ENCODE data around the gene UGT3A1. TPM values are rescaled to one million over a fixed set of nuclear protein-coding genes. Genes with fewer than 3 reads are reported as not detected.
"Not testable (repeated sequence)": the region's sequence is repeated elsewhere in the genome, so short reads cannot be mapped to it uniquely, and the experiment has no call there.

Gene UGT3A1
- total and polyA plus RNA-seq, 11 donors, result not detected

GRCh38 chr5:36027711-36028110 is 36.5 kb upstream of the UGT3A1 start:
- DNase-seq (no peak), ATAC-seq (no peak)
- no peaks in the 10 kb centered on the region for H3K36me3 ChIP-seq
- no peak overlapping the region for H3K4me3 ChIP-seq
- no peaks in the 10 kb centered on the region for H3K4me1 ChIP-seq
- no peak overlapping the region for H3K27ac ChIP-seq
- intact Hi-C loops (cut with DNase I), result no loop called here
- no peaks in the 10 kb centered on the region for H3K27me3 ChIP-seq
- peaks cover 0 to 10% (median 0%) of the 10 kb centered on the region in 12 donors for H3K9me3 ChIP-seq
- WGBS, 4 donors, result 80 to 83% (median 81%) methylated on average over 8 of the region's 8 CpGs
- TF ChIP-seq CTCF (IDR thresholded peaks at IDR 0.05), result no peak
- no peak for TF ChIP-seq POLR2A (IDR thresholded peaks at IDR 0.05)

GRCh38 chr5:36026706-36027465 is 35.7 kb upstream of the UGT3A1 start:
- H3K4me3 ChIP-seq, result no peak overlapping the region
- H3K36me3 ChIP-seq, result no peaks in the 10 kb centered on the region
- H3K4me1 ChIP-seq, result no peaks in the 10 kb centered on the region
- H3K27ac ChIP-seq, result no peak overlapping the region
- TF ChIP-seq POLR2A (IDR thresholded peaks at IDR 0.05), result no peak
- no peak for TF ChIP-seq CTCF (IDR thresholded peaks at IDR 0.05)
- ATAC-seq (peak in 1 of 4 donors; percentile 38), DNase-seq (no peak)
- WGBS, 4 donors, result 57 to 68% (median 65%) methylated on average over 6 of the region's 6 CpGs
- H3K9me3 ChIP-seq, result peaks cover 0 to 10% (median 0%) of the 10 kb centered on the region in 12 donors
- no peaks in the 10 kb centered on the region for H3K27me3 ChIP-seq
- intact Hi-C loops (cut with DNase I), result no loop called here

- ATAC-seq; H3K27me3 ChIP-seq; H3K4me3 ChIP-seq; DNase-seq; H3K27ac ChIP-seq; H3K36me3 ChIP-seq; intact Hi-C loops (cut with DNase I); H3K4me1 ChIP-seq: not testable (repeated sequence)
- peaks cover 0 to 21% (median 2%) of the 10 kb centered on the region in 12 donors for H3K9me3 ChIP-seq
- 65 to 72% (median 68%) methylated on average over 6 of the region's 6 CpGs for WGBS, 4 donors
These were observed 31.1 kb upstream of the UGT3A1 start for GRCh38 chr5:36022246-36022645.

- ATAC-seq; intact Hi-C loops (cut with DNase I); H3K36me3 ChIP-seq; DNase-seq; H3K4me1 ChIP-seq; H3K27ac ChIP-seq; H3K27me3 ChIP-seq; H3K4me3 ChIP-seq: not testable (repeated sequence)
- peaks cover 0 to 30% (median 8%) of the 10 kb centered on the region in 12 donors for H3K9me3 ChIP-seq
- WGBS, 4 donors, result 87 to 91% (median 89%) methylated on average over 5 of the region's 5 CpGs
These were observed 28.4 kb upstream of the UGT3A1 start for GRCh38 chr5:36019584-36019983.

- ATAC-seq (no peak), DNase-seq (no peak)
- intact Hi-C loops (cut with DNase I), result no loop called here
- H3K4me3 ChIP-seq, result no peak overlapping the region
- TF ChIP-seq POLR2A (IDR thresholded peaks at IDR 0.05) (no peak), CTCF (IDR thresholded peaks at IDR 0.05) (no peak)
- WGBS, 4 donors, result 62 to 68% (median 67%) methylated on average over 5 of the region's 5 CpGs
- no peak overlapping the region for H3K27ac ChIP-seq
- peaks cover 0 to 45% (median 8%) of the 10 kb centered on the region in 12 donors for H3K9me3 ChIP-seq
- no peaks in the 10 kb centered on the region for H3K4me1 ChIP-seq
- no peaks in the 10 kb centered on the region for H3K36me3 ChIP-seq
- H3K27me3 ChIP-seq, result no peaks in the 10 kb centered on the region
These were observed 26.4 kb upstream of the UGT3A1 start for GRCh38 chr5:36017622-36018021.

Measured in heart left ventricle (tissue), 16 donors.